HS-27A (cell line): ENCODE data around the gene GNL1.
"Not testable (repeated sequence)": the region's sequence is repeated elsewhere in the genome, so short reads cannot be mapped to it uniquely, and the experiment has no call there.

ENCODE experiments used
- DNase-seq: peaks from one replicate; pipeline ENCODE4 v3.0.0-alpha.2; 2012; ENCODE audit warnings: low read depth, missing footprints

Gene GNL1

GRCh38 chr6:30529349-30529875 lies 26.9 kb downstream of the GNL1 start:
- not testable (repeated sequence) for DNase-seq

DNA sequence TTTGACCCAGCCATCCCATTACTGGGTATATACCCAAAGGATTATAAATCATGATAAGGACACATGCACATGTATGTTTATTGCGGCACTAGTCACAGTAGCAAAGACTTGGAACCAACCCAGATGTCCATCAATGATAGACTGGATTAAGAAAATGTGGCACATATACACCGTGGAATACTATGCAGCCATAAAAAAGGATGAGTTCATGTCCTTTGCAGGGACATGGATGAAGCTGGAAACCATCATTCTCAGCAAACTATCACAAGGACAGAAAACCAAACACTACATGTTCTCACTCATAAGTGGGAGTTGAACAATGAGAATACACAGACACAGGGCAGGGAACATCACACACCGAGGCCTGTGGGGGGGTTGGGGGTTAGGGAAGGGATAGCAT lies 29.8 kb downstream of the GNL1 start:
- DNase-seq = not testable (repeated sequence)

- not testable (repeated sequence) for DNase-seq
Observed at GRCh38 chr6:30521952-30522351, 34.3 kb downstream of the GNL1 start.

DNA sequence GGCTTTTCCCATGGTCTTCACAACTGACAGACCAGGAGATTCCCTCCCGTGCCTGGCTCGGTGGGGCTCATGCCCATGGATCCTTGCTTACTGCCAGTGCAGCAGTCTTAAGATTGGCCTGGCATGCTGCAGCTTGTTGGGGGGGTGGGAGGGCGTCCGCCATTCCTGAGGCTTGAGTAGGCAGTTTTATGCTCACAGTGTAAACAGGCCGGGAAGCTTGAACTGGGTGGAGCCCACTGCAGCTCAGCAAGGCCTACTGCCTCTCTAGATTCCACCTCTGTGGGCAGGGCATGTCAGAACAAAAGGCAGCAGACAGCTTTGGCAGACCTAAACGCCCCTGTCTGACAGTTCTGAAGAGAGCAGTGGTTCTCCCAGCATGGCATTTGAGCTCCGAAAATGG lies 35.2 kb downstream of the GNL1 start:
- not testable (repeated sequence) for DNase-seq

DNA sequence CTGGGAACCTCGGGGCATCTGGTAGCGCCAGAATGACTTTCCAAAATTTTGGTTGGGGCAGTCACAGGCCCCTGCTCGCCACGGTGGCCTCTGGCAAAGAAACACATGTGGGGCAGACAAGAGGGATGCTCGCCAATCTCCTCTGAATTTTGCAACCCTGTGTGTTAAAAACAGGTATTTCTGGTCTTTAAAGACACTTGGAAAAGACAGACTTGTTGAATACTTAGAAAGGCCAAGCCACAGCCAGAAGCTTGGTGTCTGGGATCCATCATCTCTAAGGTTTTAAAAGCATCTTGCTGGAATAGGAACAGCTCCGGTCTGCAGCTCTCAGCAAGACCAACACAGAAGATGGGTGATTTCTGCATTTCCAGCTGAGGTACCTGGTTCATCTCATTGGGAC lies 35.8 kb downstream of the GNL1 start:
- DNase-seq = no peak

GRCh38 chr6:30518505-30519145 lies 37.7 kb downstream of the GNL1 start:
- DNase-seq = not testable (repeated sequence)

- not testable (repeated sequence) for DNase-seq
Observed at GRCh38 chr6:30517767-30518504, 38.4 kb downstream of the GNL1 start.

DNA sequence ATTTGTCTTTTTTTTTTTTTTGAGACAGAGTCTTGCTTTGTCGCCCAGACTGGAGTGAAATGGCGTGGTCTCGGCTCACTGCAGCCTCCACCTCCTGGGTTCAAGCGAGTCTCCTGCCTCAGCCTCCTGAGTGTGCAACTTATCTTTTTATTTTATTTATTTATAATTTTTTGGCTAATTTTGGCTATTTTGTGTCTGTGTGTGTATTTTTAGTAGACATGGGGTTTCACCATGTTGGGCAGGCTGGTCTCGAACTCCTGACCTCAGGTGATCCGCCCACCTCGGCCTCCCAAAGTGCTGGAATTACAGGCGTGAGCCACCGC lies 39.6 kb downstream of the GNL1 start:
- DNase-seq = not testable (repeated sequence)

DNA sequence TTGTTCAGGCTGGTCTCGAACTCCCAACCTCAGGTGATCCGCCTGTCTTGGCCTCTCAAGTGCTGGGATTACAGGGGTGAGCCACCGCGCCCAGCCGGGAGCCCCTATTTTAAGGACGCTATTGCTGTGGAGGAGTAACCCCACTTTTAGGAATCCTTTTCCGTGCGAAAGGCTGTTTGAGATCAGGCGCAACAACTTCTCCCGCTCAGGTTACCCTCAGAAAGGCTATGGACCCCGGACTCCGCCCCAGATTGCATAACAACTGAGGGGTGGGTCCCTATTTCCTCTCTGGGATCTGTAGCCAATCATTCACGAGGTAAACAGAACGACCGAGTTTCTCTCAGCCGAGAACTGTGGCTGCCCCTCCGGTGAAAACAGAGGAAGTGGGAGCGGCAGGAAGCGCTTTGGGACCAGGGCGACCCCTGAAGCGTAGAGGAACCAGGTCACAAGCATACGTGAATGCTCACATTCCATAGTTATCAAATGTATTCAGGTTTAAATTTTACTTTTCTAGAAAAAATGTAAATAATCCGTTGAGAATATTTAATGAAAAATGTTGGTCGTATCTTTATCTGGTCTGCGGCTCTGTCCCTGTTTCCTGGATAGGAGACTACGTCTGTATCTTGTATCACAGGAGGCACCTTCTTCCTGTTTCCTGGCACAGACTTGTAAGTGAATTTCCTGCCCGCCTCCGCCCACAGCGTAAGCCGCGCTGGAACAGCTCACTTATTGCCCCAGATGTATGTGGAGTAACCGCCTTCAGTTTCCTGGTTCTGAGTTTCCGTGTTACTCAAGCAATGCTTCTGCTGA lies 40.1 kb downstream of the GNL1 start:
- DNase-seq = no peak

- no peak for DNase-seq
Observed at GRCh38 chr6:30515106-30515505, 41.2 kb downstream of the GNL1 start.

- no peak for DNase-seq
Observed at GRCh38 chr6:30513451-30513850, 42.8 kb downstream of the GNL1 start.

- no peak for DNase-seq
Observed at GRCh38 chr6:30511169-30511546, 45.1 kb downstream of the GNL1 start.

DNA sequence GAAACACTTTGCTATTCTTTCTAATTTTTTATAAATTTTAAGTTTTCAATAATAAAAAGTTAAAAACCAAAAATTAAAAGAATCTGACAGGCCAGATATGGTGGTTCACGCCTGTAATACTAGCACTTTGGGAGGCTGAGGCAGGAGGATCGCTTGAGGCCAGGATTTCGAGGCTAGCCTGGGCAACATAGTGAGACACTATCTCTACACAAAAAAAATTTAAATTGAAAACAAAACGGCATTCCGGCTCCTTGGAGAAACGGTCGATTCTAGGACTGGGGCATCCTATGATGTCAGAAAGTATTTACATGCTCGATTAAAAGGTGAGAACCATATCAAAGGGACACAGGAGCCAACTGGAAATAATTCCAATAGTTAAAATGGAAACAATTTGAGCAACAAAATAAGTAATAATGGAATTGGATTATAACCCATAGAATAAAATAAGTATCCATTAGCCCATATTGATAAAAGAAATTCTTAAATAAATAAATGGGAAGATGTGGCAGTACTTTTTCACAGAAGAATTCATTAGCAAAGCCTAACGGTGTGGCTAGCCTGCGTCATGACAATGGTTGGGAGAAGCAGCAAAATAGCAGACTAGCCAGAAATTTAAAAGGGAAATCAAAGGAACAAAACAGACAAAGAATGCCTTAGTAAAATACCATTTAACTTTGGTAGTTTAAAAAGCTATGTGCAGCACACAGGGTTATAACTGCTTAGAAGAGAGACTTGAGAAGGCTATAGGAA lies 45.7 kb downstream of the GNL1 start:
- no peak for DNase-seq

DNA sequence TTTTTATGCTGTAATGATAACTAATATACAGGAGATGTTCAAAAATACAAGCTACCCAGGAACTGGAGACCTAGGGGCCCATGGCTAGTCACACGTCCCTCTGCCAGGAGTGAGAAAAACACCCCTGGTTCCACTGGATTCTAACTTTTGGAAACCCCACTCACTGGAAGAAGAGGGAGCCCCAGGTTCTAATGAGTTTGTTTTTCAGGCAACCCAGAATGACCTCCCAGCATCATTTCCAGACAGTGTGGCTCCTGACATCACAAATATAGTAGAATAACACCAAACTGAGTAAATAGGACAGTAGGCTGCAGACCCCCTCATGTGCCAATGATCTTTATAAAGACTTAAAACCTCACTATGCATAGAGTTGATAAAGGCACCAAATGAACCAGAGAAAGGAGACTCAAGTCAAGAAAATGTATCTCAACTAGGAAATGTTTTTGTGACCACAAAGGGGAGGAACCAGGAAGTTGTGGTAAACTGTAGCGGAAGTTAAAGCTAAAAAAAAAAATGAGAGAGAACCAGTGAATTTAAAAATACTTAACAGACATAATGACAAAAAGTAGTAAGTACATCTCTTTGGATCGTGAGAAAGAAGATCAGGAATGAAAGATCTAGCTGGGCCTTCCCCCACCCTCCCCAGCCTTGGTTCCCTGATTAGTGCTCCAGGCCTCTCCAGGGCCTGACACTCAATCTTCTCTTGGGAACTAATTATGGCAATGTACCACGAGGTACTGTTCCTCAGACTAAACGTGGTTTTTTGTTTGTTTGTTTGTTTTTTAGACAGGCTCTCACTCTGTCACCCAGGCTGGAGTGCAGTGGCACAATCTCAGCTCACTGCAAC lies 47.2 kb downstream of the GNL1 start:
- no peak for DNase-seq

GRCh38 chr6:30507849-30508827 lies 48.2 kb downstream of the GNL1 start:
- DNase-seq = no peak

DNA sequence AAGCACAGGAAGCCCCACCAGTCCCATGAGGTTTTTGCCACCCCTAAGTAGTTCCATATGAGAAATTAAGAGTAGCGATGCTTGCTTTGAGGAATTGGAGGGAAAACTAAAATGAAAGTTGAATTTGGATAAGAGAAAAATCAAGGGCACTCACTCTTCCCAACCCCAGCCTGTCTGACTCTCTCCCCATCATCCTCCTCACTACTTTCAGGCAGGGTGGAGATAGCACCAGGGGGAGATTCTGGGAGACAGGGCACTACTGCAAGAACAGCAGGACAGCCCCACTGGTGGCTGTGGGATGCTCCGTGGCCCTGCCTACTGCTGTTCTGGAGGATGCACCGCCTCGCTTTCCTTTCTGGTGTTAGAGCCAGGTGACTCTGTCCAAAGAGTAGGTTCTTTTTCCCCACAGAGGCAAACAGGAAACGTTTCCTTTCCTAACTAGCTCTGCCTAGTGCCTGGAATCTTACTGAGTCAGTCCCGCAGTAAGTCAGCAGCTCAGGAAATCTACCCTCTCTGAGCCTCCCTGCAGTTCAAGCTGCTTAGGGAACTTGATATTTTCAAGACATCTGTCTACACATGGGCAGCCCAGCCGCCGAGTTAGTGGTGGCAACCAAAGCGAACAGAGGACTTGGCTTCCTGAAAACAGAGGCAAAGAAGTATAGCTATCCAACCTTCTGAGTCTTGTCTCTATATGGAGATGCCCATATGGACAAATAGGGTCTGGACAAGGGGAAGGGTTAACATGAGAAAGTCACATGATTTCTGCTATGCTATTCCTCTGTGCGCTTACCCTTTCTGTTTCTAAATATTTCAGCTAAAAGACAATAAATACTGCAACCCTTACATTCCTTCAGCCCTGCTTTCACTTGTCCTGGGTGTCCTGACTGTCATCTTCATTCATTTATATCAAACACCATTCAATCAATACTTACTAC lies 55.6 kb downstream of the GNL1 start:
- no peak for DNase-seq

GRCh38 chr6:30498705-30499104 lies 57.6 kb downstream of the GNL1 start:
- not testable (repeated sequence) for DNase-seq

DNA sequence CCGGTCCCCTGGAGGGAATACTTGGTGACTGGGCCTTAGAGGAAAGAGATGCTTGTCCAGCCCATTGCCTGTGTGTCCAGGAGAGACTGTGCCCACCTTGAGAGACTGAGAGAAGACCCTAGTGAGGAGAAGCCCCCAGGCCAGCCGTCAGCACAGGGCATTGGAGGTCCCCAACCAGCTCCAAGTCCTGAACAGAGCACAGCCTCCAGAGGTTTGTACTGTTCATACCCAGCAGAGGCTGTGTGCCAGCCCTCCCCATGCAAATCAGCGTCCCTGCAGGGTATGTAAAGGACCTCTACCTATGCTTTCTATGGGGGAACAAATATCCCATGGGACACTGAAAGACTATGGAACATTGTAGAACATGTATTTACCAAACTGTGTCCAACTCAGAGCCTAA lies 58.6 kb downstream of the GNL1 start:
- DNase-seq = no peak

DNA sequence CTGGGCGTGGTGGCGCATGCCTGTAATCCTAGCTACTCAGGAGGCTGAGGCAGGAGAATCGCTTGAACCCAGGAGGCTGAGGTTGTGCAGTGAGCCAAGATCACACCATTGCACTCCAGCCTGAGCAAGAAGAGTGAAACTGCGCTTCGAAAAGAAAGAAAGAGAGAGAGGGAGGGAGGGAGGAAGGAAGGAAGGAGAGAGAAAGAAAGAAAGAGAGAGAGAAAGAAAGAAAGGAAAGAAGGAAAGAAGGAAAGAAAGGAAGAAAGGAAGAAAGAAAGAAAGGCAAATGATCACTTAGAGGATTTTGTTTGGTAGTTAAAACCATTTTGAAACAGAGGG lies 59.1 kb downstream of the GNL1 start:
- not testable (repeated sequence) for DNase-seq
